K562 (cell line): ENCODE results near the gene LAMA2. TPM values are rescaled to one million over a fixed set of nuclear protein-coding genes. Genes with fewer than 3 reads are reported as not detected.
A peak's percentile ranks its signal among the peaks of the same experiment; 100 is the strongest.

Experiments
- ATAC-seq: fragments of 200-7000 bp; cut with Tn5 transposase; 3 replicates; pipeline ENCODE4 v1.9.1; 2020; ENCODE audit warnings: moderate library complexity
- BruUV-seq: library from RNA; stranded (reverse); fragments of 400-500 nt; replicated peaks from 2 replicates; lab custom pipeline; 2021; lab: Mats Ljungman, UMichigan
- CTCF ChIA-PET: fragments of 300-600 bp; formaldehyde crosslinking; extraction: SDS; loops from one replicate; lab custom pipeline; 2021; ENCODE audit warnings: low intra/inter-chr PET ratio; lab: Yijun Ruan, JAX
- POLR2A ChIA-PET: fragments of 300-600, 350-650 bp; sonication (Branson Sonifier 250); formaldehyde crosslinking; extraction: SDS; loops from one replicate; lab custom pipeline; 2021; ENCODE audit warnings: antibody characterized with exemption, inconsistent platforms; lab: Yijun Ruan, JAX
- DNase-seq, 4 experiments: peaks; one replicate each; pipeline versions ENCODE4 v3.0.0 to v3.0.0-alpha.2; 2011 to 2018; ENCODE audit warnings: low spot score in 3 of 4, mixed read lengths in 3 of 4; ENCODE audit errors: extremely low read depth in 1 of 4
- FAIRE-seq: peaks from 2 replicates; lab custom pipeline; 2011; peaks lifted over from hg19 to GRCh38; lab: Jason Lieb, UNC
- H2AFZ ChIP-seq: 2 replicates; pipeline ENCODE4 v1.6.0; 2011; ENCODE audit warnings: low read depth, low read length, control low read depth, inconsistent platforms
- H3K27ac ChIP-seq: fragments of 200-600 bp; 3 replicates; pipeline ENCODE4 v1.8.0; 2011; ENCODE audit warnings: low read depth, mild to moderate bottlenecking, control low read depth, inconsistent platforms, low read length, moderate library complexity, mixed read lengths; ENCODE audit errors: extremely low read depth
- H3K27me3 ChIP-seq, 2 experiments: fragments of 300-600 bp in 1 of 2; 2 replicates in 1 of 2; 3 replicates in 1 of 2; pipeline versions ENCODE4 v1.6.0 to v1.8.0; 2011; ENCODE audit warnings: inconsistent platforms in 2 of 2, low read length in 2 of 2, mild to moderate bottlenecking in 1 of 2, mixed read lengths in 1 of 2, moderate library complexity in 1 of 2; ENCODE audit not compliant: control insufficient read depth in 2 of 2, insufficient read depth in 2 of 2
- H3K36me3 ChIP-seq: fragments of 300-600 bp; 3 replicates; pipeline ENCODE4 v1.8.0; 2011; ENCODE audit warnings: mild to moderate bottlenecking, low read length, inconsistent platforms; ENCODE audit not compliant: control insufficient read depth, insufficient read depth
- H3K4me1 ChIP-seq, 2 experiments: fragments of 200-600 bp in 1 of 2; replicated peaks in 1 of 2; 2 replicates in 1 of 2; 3 replicates in 1 of 2; pipeline versions ENCODE4 v1.5.1 to v1.8.0; 2011; ENCODE audit warnings: inconsistent platforms in 2 of 2, low read length in 2 of 2, mild to moderate bottlenecking in 1 of 2, mixed read lengths in 1 of 2, moderate library complexity in 1 of 2; ENCODE audit not compliant: control insufficient read depth in 2 of 2, insufficient read depth in 2 of 2
- H3K4me2 ChIP-seq: 2 replicates; pipeline ENCODE4 v1.6.1; 2011; ENCODE audit warnings: low read length, control low read depth, inconsistent platforms, mixed read lengths; ENCODE audit not compliant: insufficient read depth
- H3K4me3 ChIP-seq: fragments of 200-600 bp; sonication (generic), shearing (Covaris generic); 2 replicates; pipeline ENCODE4 v1.5.1; 2016; ENCODE audit warnings: control low read depth, inconsistent platforms
- H3K79me2 ChIP-seq: fragments of 200-600 bp; 3 replicates; pipeline ENCODE4 v1.8.0; 2011; ENCODE audit warnings: low read length, inconsistent platforms; ENCODE audit not compliant: control insufficient read depth, insufficient read depth
- H3K9ac ChIP-seq, 2 experiments: 2 replicates each; pipeline versions ENCODE4 v1.6.0 to v1.6.1; 2011; ENCODE audit warnings: low read depth in 2 of 2, low read length in 2 of 2, control low read depth in 1 of 2, inconsistent platforms in 1 of 2, mild to moderate bottlenecking in 1 of 2, mixed read lengths in 1 of 2; ENCODE audit not compliant: insufficient read depth in 1 of 2
- H3K9me1 ChIP-seq: one replicate; pipeline ENCODE4 v1.6.0; 2011; ENCODE audit warnings: inconsistent platforms, mild to moderate bottlenecking, low read length, moderate library complexity; ENCODE audit not compliant: control insufficient read depth, insufficient read depth
- H3K9me3 ChIP-seq: replicated peaks from 2 replicates; pipeline ENCODE4 v1.5.1; 2011; ENCODE audit warnings: low read depth, low read length, inconsistent platforms; ENCODE audit not compliant: control insufficient read depth, insufficient read depth
- H4K20me1 ChIP-seq: replicated peaks from 2 replicates; pipeline ENCODE4 v1.6.1; 2011; ENCODE audit warnings: low read length, inconsistent platforms, mixed read lengths; ENCODE audit not compliant: control insufficient read depth, insufficient read depth
- CREM ChIP-seq: IDR thresholded peaks from 2 replicates; pipeline ENCODE4 v1.6.1; 2014; ENCODE audit warnings: antibody characterized with exemption, low read depth
- CXXC5 ChIP-seq: fragments of 250-450 bp; sonication (Bioruptor Pico); IDR thresholded peaks from 2 replicates; pipeline ENCODE4 v1.8.0; 2022; ENCODE audit warnings: inconsistent platforms, mild to moderate bottlenecking, moderate library complexity
- DPF2 ChIP-seq: fragments of 450-650 bp; IDR thresholded peaks from 2 replicates; pipeline ENCODE4 v1.6.1; 2016
- FOXJ2 ChIP-seq: fragments of 200-800 bp; sonication (Bioruptor generic); IDR thresholded peaks from 2 replicates; pipeline ENCODE4 v1.6.1; 2016; ENCODE audit warnings: missing genetic modification characterization, missing compliant biosample characterization
- NFATC3 ChIP-seq: fragments of 450-650 bp; IDR thresholded peaks from 2 replicates; pipeline ENCODE4 v1.6.1; 2017; ENCODE audit warnings: mild to moderate bottlenecking
- RHOXF2B ChIP-seq: fragments of 250-450 bp; sonication (Bioruptor Pico); conservative IDR thresholded peaks from 2 replicates; pipeline ENCODE4 v1.5.1; 2021
- SAFB2 ChIP-seq: fragments of 200-400 bp; formaldehyde crosslinking; IDR thresholded peaks from 2 replicates; pipeline ENCODE4 v1.6.1; 2018; ENCODE audit warnings: borderline replicate concordance, low read length, low read depth, moderate library complexity; ENCODE audit not compliant: severe bottlenecking
- ZBTB11 ChIP-seq, 3 experiments: fragments of 200-800 bp in 1 of 3; fragments of 250-450 bp in 1 of 3; fragments of 450-650 bp in 1 of 3; sonication (Bioruptor Pico) in 1 of 3; sonication (Bioruptor generic) in 1 of 3; formaldehyde crosslinking in 1 of 3; IDR thresholded peaks; 2 replicates each; pipeline versions ENCODE4 v1.6.1 to v1.8.0; 2016 to 2022; ENCODE audit warnings: mild to moderate bottlenecking in 2 of 3, missing genetic modification characterization in 2 of 3, missing compliant biosample characterization in 1 of 3, moderate library complexity in 1 of 3
- ZNF212 ChIP-seq: fragments of 450-650 bp; formaldehyde crosslinking; IDR thresholded peaks from 2 replicates; pipeline ENCODE4 v1.4.0; 2020; ENCODE audit warnings: mild to moderate bottlenecking
- ZNF224 ChIP-seq: sonication (generic); formaldehyde crosslinking; IDR thresholded peaks from 2 replicates; pipeline ENCODE4 v1.8.0; 2022; ENCODE audit warnings: mild to moderate bottlenecking, missing genetic modification reagents
- WGBS: fragments of 100-300 bp; shearing (Covaris generic); methylation state at CpG from one replicate; pipeline ENCODE4 v1.1.6; 2016; ENCODE audit warnings: low coverage, mixed read lengths; ENCODE audit not compliant: insufficient coverage; ENCODE audit errors: missing lambda C conversion rate; 5-methylcytosine and 5-hydroxymethylcytosine counted together
- in situ Hi-C: fragments of 300-500 bp; cut with MboI; formaldehyde crosslinking; loops from 4 replicates; pipeline ENCODE4 v1.15.0; 2018; ENCODE audit warnings: inconsistent platforms, mixed read lengths
- intact Hi-C: fragments of 100-400 bp; cut with micrococcal nuclease; formaldehyde crosslinking; loops from 2 replicates; pipeline ENCODE4 v1.14.2; 2022
- polyA plus RNA-seq, 8 experiments: library from polyadenylated mRNA; depleted of rRNA in 4 of 8; stranded (reverse) in 5 of 8; unstranded in 3 of 8; fragments of >200 nt; fragmentation: Nextera tagmentation in 2 of 8; fragmentation: Illumina TruSeq in 1 of 8; extraction: Ambion mirVana in 2 of 8; extraction: Trizol in 1 of 8; gene quantifications; 2 replicates each; pipeline versions ENCODE4 v1.2.1 to v1.2.3, GENCODE V29; 2011 to 2014; ENCODE audit warnings: inconsistent platforms in 1 of 8, missing spikeins in 1 of 8
- total RNA-seq, 7 experiments: library from RNA; depleted of rRNA in 6 of 7; stranded (reverse); fragments of >200 nt in 6 of 7; fragmentation: Illumina TruSeq in 2 of 7; extraction: Trizol in 2 of 7; gene quantifications; 2 replicates each; pipeline versions ENCODE4 v1.2.1 to v1.2.3, GENCODE V29; 2011 to 2021; ENCODE audit warnings: low replicate concordance in 1 of 7
- TF ChIP-seq, protein P1 (sequence below): fragments of 250-450 bp; sonication (Bioruptor Pico); IDR thresholded peaks from 2 replicates; pipeline ENCODE4 v1.5.1; 2021; ENCODE audit warnings: mild to moderate bottlenecking

The LAMA2 gene
- total and polyA plus RNA-seq, 9 of the 15 experiments (the other 6 are each of a cell fraction or from before 2014, with no cell fraction given) = 0.04 to 1.5 (median 0.36) TPM

- TF ChIP-seq, protein P1, sequence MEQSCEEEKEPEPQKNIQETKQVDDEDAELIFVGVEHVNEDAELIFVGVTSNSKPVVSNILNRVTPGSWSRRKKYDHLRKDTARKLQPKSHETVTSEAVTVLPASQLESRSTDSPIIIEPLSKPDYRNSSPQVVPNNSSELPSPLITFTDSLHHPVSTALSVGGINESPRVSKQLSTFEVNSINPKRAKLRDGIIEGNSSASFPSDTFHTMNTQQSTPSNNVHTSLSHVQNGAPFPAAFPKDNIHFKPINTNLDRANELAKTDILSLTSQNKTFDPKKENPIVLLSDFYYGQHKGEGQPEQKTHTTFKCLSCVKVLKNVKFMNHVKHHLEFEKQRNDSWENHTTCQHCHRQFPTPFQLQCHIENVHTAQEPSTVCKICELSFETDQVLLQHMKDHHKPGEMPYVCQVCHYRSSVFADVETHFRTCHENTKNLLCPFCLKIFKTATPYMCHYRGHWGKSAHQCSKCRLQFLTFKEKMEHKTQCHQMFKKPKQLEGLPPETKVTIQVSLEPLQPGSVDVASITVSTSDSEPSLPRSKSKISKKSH (CRISPR knock-in tag) = no peak
- TF ChIP-seq RHOXF2B (CRISPR knock-in tag) (no peak), FOXJ2 (tag) (no peak), ZNF212 (CRISPR knock-in tag) (no peak)
Observed at GRCh38 chr6:129504456-129504855, 621.5 kb downstream of the LAMA2 start (continued).

DNA sequence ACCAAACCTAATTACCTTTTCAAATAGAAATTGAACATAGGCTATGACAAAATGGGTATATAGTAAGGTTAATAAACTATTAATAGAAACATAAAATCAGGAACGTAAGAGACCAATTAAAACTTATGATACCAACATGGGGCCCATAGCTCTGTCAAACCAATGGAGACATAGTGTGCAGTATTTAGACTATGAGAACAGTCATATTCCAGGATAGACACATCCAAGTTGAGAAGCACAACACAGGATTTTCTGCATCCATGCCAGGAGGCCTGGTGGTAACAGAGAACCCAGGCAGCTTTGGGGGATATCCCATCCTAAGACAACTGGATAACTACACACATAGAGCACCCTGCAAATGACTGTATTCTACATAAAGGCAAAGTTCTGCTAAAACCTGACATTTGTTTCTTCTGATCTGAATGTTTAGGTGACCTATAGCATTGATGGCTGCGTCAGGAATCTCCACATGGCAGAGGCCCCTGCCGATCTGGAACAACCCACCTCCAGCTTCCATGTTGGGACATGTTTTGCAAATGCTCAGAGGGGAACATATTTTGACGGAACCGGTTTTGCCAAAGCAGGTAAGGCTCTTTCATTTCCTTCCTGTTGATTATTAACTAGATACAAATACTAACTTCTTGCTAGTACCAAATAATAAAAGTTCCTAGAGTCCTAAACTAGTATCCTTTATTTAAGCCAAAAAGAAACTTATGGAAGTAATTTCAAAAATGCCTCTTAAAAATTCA is 624.3 kb downstream of the LAMA2 start:
- no peaks in the 10 kb centered on the region for H3K27me3 ChIP-seq
- peaks cover 3 to 17% of the 10 kb centered on the region in 2 experiments; a peak in 3 of 5 replicates for H3K4me1 ChIP-seq
- CTCF ChIA-PET = no interaction called here
- POLR2A ChIA-PET = no interaction called here
- H3K27ac ChIP-seq = no peak overlapping the region; the same call in 2 of the 3 replicates
- H2AFZ ChIP-seq = peak overlapping the region; percentile 74
- no peaks in the 10 kb centered on the region for H3K9me1 ChIP-seq
- DNase-seq (no peak), ATAC-seq (peak; percentile 39; the same call in 2 of the 3 replicates), FAIRE-seq (no peak)
- intact Hi-C loops (no loop called here), in situ Hi-C loops (loop anchor here (10.0 kb wide), 1 partner anchor 258 kb away; no protein-coding TSS in a partner anchor)
- H3K36me3 ChIP-seq = no peaks in the 10 kb centered on the region
- no peak overlapping the region for H3K4me3 ChIP-seq
- no peaks in the 10 kb centered on the region for H4K20me1 ChIP-seq
- peak overlapping the region; percentile 15 to 29; a peak in 1 of 4 replicates for H3K9ac ChIP-seq
- WGBS = 58% methylated on average over 5 of the region's 5 CpGs
- H3K9me3 ChIP-seq = no peaks in the 10 kb centered on the region
- H3K4me2 ChIP-seq = no peak overlapping the region; the same call in 1 of the 2 replicates
- no TSS peak for BruUV-seq
- no peaks in the 10 kb centered on the region for H3K79me2 ChIP-seq
- TF ChIP-seq CXXC5 (CRISPR knock-in tag) = no peak
- TF ChIP-seq ZNF224 (CRISPR knock-in tag) = no peak
- TF ChIP-seq NFATC3 = no peak
- no peak for TF ChIP-seq CREM
- 0 out of 6 replicates have a peak, but pooled peaks of 1 of the 3 experiments have one; percentile 13 for TF ChIP-seq ZBTB11 (CRISPR knock-in tag; IDR thresholded peaks at IDR 0.05)
- no peak for TF ChIP-seq SAFB2
- no peak for TF ChIP-seq DPF2
